WTC11 (cell line): ENCODE measurements around the gene ARL4D. TPM values are rescaled to one million over a fixed set of nuclear protein-coding genes. Genes with fewer than 3 reads are reported as not detected.

Experiments
- ATF1 ChIP-seq: sonication (generic); formaldehyde crosslinking; IDR thresholded peaks from 2 replicates; pipeline ENCODE4 v1.8.1; 2023; ENCODE audit warnings: mild to moderate bottlenecking, moderate library complexity, missing genetic modification reagents
- EMX1 ChIP-seq: fragments of 250-450 bp; sonication (Bioruptor Pico); IDR thresholded peaks from 2 replicates; pipeline ENCODE4 v1.8.0; 2021; ENCODE audit warnings: mild to moderate bottlenecking
- MYBL2 ChIP-seq: sonication (generic); formaldehyde crosslinking; IDR thresholded peaks from 2 replicates; pipeline ENCODE4 v1.8.1; 2023; ENCODE audit warnings: mild to moderate bottlenecking, moderate library complexity, missing genetic modification reagents
- PRRX2 ChIP-seq: fragments of 250-450 bp; sonication (Bioruptor Pico); IDR thresholded peaks from 2 replicates; pipeline ENCODE4 v1.8.0; 2021; ENCODE audit warnings: mild to moderate bottlenecking
- SMAD3 ChIP-seq: sonication (generic); formaldehyde crosslinking; IDR thresholded peaks from 2 replicates; pipeline ENCODE4 v1.8.0; 2022; ENCODE audit warnings: missing genetic modification reagents, mild to moderate bottlenecking, borderline replicate concordance
- ZBTB21 ChIP-seq: sonication (generic); formaldehyde crosslinking; IDR thresholded peaks from 2 replicates; pipeline ENCODE4 v1.8.1; 2023; ENCODE audit warnings: mild to moderate bottlenecking, missing genetic modification reagents, borderline replicate concordance
- total RNA-seq: library from RNA; stranded (reverse); gene quantifications from 3 replicates; pipeline ENCODE4 v1.2.3, GENCODE V29; 2021
- TF ChIP-seq, protein P1 (sequence below): sonication (generic); formaldehyde crosslinking; IDR thresholded peaks from 2 replicates; pipeline ENCODE4 v1.8.0; 2023; ENCODE audit warnings: missing genetic modification reagents, mild to moderate bottlenecking, borderline replicate concordance
- TF ChIP-seq, protein P2 (sequence below): fragments of 250-450 bp; sonication (Bioruptor Pico); IDR thresholded peaks from 2 replicates; pipeline ENCODE4 v1.9.0; 2021; ENCODE audit warnings: mild to moderate bottlenecking, borderline replicate concordance
- TF ChIP-seq, protein P3 (sequence below): sonication (generic); formaldehyde crosslinking; IDR thresholded peaks from 2 replicates; pipeline ENCODE4 v1.8.1; 2023; ENCODE audit warnings: mild to moderate bottlenecking, missing genetic modification reagents, moderate library complexity
- TF ChIP-seq, protein P4 (sequence below): fragments of 250-450 bp; sonication (Bioruptor Pico); IDR thresholded peaks from 2 replicates; pipeline ENCODE4 v2.1.2; 2022; ENCODE audit warnings: mild to moderate bottlenecking, moderate library complexity
- TF ChIP-seq, protein P5 (sequence below): fragments of 250-450 bp; sonication (Bioruptor Pico); IDR thresholded peaks from 2 replicates; pipeline ENCODE4 v1.9.0; 2021; ENCODE audit warnings: mild to moderate bottlenecking
- TF ChIP-seq, protein P6 (sequence below): sonication (generic); formaldehyde crosslinking; IDR thresholded peaks from 2 replicates; pipeline ENCODE4 v1.8.0; 2023; ENCODE audit warnings: missing genetic modification reagents

ARL4D gene
- total RNA-seq, 1 experiment from 2014 or later: 11.9 TPM

DNA sequence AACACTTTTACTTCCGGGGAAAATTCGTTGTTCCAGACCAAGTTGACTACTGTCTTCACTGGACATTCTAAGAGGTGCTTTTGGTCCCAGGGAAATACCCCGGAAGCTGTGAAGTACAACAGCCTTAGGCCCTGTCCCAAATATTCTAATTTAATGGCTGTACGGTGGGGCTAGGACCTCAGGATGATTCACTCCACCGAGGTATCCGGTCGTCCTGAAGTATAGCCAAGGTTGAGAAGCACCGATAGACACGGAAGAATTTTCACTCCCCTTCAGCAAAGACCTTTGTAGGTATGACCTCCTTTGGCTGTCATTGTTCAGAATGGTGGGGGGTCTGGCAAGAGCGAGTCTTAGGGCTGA is 34.9 kb upstream of the ARL4D start (continued):
- TF ChIP-seq, protein P1, sequence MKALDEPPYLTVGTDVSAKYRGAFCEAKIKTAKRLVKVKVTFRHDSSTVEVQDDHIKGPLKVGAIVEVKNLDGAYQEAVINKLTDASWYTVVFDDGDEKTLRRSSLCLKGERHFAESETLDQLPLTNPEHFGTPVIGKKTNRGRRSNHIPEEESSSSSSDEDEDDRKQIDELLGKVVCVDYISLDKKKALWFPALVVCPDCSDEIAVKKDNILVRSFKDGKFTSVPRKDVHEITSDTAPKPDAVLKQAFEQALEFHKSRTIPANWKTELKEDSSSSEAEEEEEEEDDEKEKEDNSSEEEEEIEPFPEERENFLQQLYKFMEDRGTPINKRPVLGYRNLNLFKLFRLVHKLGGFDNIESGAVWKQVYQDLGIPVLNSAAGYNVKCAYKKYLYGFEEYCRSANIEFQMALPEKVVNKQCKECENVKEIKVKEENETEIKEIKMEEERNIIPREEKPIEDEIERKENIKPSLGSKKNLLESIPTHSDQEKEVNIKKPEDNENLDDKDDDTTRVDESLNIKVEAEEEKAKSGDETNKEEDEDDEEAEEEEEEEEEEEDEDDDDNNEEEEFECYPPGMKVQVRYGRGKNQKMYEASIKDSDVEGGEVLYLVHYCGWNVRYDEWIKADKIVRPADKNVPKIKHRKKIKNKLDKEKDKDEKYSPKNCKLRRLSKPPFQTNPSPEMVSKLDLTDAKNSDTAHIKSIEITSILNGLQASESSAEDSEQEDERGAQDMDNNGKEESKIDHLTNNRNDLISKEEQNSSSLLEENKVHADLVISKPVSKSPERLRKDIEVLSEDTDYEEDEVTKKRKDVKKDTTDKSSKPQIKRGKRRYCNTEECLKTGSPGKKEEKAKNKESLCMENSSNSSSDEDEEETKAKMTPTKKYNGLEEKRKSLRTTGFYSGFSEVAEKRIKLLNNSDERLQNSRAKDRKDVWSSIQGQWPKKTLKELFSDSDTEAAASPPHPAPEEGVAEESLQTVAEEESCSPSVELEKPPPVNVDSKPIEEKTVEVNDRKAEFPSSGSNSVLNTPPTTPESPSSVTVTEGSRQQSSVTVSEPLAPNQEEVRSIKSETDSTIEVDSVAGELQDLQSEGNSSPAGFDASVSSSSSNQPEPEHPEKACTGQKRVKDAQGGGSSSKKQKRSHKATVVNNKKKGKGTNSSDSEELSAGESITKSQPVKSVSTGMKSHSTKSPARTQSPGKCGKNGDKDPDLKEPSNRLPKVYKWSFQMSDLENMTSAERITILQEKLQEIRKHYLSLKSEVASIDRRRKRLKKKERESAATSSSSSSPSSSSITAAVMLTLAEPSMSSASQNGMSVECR (CRISPR knock-in tag): no peak
- TF ChIP-seq, protein P2, sequence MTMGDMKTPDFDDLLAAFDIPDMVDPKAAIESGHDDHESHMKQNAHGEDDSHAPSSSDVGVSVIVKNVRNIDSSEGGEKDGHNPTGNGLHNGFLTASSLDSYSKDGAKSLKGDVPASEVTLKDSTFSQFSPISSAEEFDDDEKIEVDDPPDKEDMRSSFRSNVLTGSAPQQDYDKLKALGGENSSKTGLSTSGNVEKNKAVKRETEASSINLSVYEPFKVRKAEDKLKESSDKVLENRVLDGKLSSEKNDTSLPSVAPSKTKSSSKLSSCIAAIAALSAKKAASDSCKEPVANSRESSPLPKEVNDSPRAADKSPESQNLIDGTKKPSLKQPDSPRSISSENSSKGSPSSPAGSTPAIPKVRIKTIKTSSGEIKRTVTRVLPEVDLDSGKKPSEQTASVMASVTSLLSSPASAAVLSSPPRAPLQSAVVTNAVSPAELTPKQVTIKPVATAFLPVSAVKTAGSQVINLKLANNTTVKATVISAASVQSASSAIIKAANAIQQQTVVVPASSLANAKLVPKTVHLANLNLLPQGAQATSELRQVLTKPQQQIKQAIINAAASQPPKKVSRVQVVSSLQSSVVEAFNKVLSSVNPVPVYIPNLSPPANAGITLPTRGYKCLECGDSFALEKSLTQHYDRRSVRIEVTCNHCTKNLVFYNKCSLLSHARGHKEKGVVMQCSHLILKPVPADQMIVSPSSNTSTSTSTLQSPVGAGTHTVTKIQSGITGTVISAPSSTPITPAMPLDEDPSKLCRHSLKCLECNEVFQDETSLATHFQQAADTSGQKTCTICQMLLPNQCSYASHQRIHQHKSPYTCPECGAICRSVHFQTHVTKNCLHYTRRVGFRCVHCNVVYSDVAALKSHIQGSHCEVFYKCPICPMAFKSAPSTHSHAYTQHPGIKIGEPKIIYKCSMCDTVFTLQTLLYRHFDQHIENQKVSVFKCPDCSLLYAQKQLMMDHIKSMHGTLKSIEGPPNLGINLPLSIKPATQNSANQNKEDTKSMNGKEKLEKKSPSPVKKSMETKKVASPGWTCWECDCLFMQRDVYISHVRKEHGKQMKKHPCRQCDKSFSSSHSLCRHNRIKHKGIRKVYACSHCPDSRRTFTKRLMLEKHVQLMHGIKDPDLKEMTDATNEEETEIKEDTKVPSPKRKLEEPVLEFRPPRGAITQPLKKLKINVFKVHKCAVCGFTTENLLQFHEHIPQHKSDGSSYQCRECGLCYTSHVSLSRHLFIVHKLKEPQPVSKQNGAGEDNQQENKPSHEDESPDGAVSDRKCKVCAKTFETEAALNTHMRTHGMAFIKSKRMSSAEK (CRISPR knock-in tag): no peak
- TF ChIP-seq ATF1 (CRISPR knock-in tag) (no peak), ZBTB21 (CRISPR knock-in tag) (no peak), PRRX2 (CRISPR knock-in tag) (no peak), MYBL2 (CRISPR knock-in tag) (no peak), SMAD3 (CRISPR knock-in tag) (no peak), EMX1 (CRISPR knock-in tag) (no peak)
- TF ChIP-seq, protein P3, sequence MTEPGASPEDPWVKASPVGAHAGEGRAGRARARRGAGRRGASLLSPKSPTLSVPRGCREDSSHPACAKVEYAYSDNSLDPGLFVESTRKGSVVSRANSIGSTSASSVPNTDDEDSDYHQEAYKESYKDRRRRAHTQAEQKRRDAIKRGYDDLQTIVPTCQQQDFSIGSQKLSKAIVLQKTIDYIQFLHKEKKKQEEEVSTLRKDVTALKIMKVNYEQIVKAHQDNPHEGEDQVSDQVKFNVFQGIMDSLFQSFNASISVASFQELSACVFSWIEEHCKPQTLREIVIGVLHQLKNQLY (CRISPR knock-in tag): no peak
- TF ChIP-seq, protein P4, sequence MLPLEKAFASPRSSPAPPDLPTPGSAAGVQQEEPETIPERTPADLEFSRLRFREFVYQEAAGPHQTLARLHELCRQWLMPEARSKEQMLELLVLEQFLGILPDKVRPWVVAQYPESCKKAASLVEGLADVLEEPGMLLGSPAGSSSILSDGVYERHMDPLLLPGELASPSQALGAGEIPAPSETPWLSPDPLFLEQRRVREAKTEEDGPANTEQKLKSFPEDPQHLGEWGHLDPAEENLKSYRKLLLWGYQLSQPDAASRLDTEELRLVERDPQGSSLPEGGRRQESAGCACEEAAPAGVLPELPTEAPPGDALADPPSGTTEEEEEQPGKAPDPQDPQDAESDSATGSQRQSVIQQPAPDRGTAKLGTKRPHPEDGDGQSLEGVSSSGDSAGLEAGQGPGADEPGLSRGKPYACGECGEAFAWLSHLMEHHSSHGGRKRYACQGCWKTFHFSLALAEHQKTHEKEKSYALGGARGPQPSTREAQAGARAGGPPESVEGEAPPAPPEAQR (CRISPR knock-in tag): no peak
- TF ChIP-seq, protein P5, sequence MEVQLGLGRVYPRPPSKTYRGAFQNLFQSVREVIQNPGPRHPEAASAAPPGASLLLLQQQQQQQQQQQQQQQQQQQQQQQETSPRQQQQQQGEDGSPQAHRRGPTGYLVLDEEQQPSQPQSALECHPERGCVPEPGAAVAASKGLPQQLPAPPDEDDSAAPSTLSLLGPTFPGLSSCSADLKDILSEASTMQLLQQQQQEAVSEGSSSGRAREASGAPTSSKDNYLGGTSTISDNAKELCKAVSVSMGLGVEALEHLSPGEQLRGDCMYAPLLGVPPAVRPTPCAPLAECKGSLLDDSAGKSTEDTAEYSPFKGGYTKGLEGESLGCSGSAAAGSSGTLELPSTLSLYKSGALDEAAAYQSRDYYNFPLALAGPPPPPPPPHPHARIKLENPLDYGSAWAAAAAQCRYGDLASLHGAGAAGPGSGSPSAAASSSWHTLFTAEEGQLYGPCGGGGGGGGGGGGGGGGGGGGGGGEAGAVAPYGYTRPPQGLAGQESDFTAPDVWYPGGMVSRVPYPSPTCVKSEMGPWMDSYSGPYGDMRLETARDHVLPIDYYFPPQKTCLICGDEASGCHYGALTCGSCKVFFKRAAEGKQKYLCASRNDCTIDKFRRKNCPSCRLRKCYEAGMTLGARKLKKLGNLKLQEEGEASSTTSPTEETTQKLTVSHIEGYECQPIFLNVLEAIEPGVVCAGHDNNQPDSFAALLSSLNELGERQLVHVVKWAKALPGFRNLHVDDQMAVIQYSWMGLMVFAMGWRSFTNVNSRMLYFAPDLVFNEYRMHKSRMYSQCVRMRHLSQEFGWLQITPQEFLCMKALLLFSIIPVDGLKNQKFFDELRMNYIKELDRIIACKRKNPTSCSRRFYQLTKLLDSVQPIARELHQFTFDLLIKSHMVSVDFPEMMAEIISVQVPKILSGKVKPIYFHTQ (CRISPR knock-in tag): no peak
- TF ChIP-seq, protein P6, sequence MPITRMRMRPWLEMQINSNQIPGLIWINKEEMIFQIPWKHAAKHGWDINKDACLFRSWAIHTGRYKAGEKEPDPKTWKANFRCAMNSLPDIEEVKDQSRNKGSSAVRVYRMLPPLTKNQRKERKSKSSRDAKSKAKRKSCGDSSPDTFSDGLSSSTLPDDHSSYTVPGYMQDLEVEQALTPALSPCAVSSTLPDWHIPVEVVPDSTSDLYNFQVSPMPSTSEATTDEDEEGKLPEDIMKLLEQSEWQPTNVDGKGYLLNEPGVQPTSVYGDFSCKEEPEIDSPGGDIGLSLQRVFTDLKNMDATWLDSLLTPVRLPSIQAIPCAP: no peak
